HEK293T (cell line): Measurements from ENCODE around the gene PTPN1.

Source experiments
- ARNT ChIP-seq: fragments of 450-650 bp; IDR thresholded peaks from 2 replicates; pipeline ENCODE4 v1.6.1; 2017; ENCODE audit warnings: mild to moderate bottlenecking
- ELF4 ChIP-seq: fragments of 450-650 bp; IDR thresholded peaks from 2 replicates; pipeline ENCODE4 v1.6.1; 2017; ENCODE audit warnings: antibody characterized with exemption
- FOXA1 ChIP-seq: fragments of 450-650 bp; IDR thresholded peaks from 2 replicates; pipeline ENCODE4 v1.6.1; 2016; ENCODE audit warnings: mild to moderate bottlenecking
- NFRKB ChIP-seq: fragments of 450-650 bp; IDR thresholded peaks from 2 replicates; pipeline ENCODE4 v1.6.1; 2016; ENCODE audit warnings: mild to moderate bottlenecking, moderate library complexity
- PKNOX1 ChIP-seq: fragments of 450-650 bp; IDR thresholded peaks from 2 replicates; pipeline ENCODE4 v1.6.1; 2016
- SP1 ChIP-seq: fragments of 450-650 bp; IDR thresholded peaks from 2 replicates; pipeline ENCODE4 v1.6.1; 2017
- TARDBP ChIP-seq: fragments of 450-650 bp; IDR thresholded peaks from 2 replicates; pipeline ENCODE4 v1.6.1; 2016
- ZNF384 ChIP-seq: fragments of 450-650 bp; IDR thresholded peaks from 2 replicates; pipeline ENCODE4 v1.6.1; 2016

DNA sequence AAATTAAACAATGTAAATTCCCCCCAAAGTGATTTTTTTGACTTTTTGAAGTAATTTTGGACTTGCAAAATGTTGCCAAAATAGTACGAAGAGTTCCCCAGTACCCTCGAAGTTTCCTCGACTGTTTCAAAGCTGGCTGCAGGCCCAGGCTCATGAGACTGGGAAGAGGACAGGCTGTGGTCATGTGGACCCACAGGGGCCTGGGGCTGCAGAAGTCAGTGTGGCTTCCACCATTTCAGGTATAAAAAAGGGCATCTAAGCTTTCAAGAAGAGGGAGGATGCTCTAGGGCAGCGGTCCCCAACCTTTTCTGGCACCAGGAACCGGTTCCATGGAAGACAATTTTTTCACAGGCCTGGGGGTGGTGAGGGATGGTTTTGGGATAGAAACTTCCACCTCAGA is 75.0 kb downstream of the PTPN1 start:
- no peak for TF ChIP-seq SP1
- no peak for TF ChIP-seq ARNT
- no peak for TF ChIP-seq ZNF384
- no peak for TF ChIP-seq NFRKB
- no peak for TF ChIP-seq FOXA1
- no peak for TF ChIP-seq PKNOX1
- no peak for TF ChIP-seq ELF4
- TF ChIP-seq TARDBP = no peak
